Right renal pelvis (tissue), 4 donors: ENCODE results near the gene IL5RA. TPM values are rescaled to one million over a fixed set of nuclear protein-coding genes. Genes with fewer than 3 reads are reported as not detected.

Source experiments
- DNase-seq, 4 donors: peaks; one replicate each; pipeline ENCODE4 v3.0.0-alpha.2; 2013; ENCODE audit warnings: low read depth in 4 of 4, low spot score in 3 of 4, missing footprints in 1 of 4
- polyA plus RNA-seq, 4 donors: library from polyadenylated mRNA; unstranded; fragments of 120-200 nt; gene quantifications; one replicate each; pipeline ENCODE4 v1.2.1, GENCODE V29; 2013; ENCODE audit not compliant: insufficient read length in 4 of 4

The IL5RA gene
- polyA plus RNA-seq = under 1 TPM; 0.57 to 0.86 (median 0.72) TPM

GRCh38 chr3:3110299-3110630 is at the start of gene IL5RA:
Gene IL5RA, minus strand, starts transcription at chr3:3110374. Its CDS starts 5,390 bp downstream, at chr3:3104984.
- peak in 3 of 4 donors; percentile 13 to 36 (median 33) for DNase-seq

- DNase-seq = no peak
These were observed 47.3 kb upstream of the IL5RA start for GRCh38 chr3:3157484-3157883.

GRCh38 chr3:3154879-3155610 is 44.9 kb upstream of the IL5RA start:
- no peak for DNase-seq

GRCh38 chr3:3151513-3151912 is 41.3 kb upstream of the IL5RA start:
- DNase-seq = no peak

- no peak for DNase-seq
These were observed 39.4 kb upstream of the IL5RA start for GRCh38 chr3:3149560-3149959.

GRCh38 chr3:3145831-3146230 is 35.7 kb upstream of the IL5RA start:
- DNase-seq = no peak

- no peak for DNase-seq
These were observed 31.8 kb upstream of the IL5RA start for GRCh38 chr3:3141939-3142338.

GRCh38 chr3:3137526-3137925 is 27.4 kb upstream of the IL5RA start:
- no peak for DNase-seq

- DNase-seq = no peak
These were observed 24.7 kb upstream of the IL5RA start for GRCh38 chr3:3134750-3135448.

GRCh38 chr3:3133500-3133899 is 23.3 kb upstream of the IL5RA start:
- no peak for DNase-seq

GRCh38 chr3:3129579-3129978 is 19.4 kb upstream of the IL5RA start:
- no peak for DNase-seq

GRCh38 chr3:3127432-3128010 is 17.3 kb upstream of the IL5RA start:
- DNase-seq = no peak

- peak; percentile 89 to 93 (median 93) for DNase-seq
These were observed 16.6 kb upstream of the IL5RA start, which contains the start of gene TRNT1 for GRCh38 chr3:3126477-3127431. Gene TRNT1, plus strand, starts transcription at chr3:3126940. Its CDS starts 2,101 bp downstream, at chr3:3129041.

GRCh38 chr3:3125977-3126376 is 15.8 kb upstream of the IL5RA start:
- DNase-seq = no peak

- DNase-seq = no peak
These were observed 9.2 kb upstream of the IL5RA start for GRCh38 chr3:3119393-3119851.

GRCh38 chr3:3117651-3118050 is 7.5 kb upstream of the IL5RA start:
- no peak for DNase-seq

- no peak for DNase-seq
These were observed 3.0 kb upstream of the IL5RA start for GRCh38 chr3:3113042-3113709.

GRCh38 chr3:3110749-3111361 is 681 bp upstream of the IL5RA start:
- DNase-seq = no peak
